ENCODE results near the gene AREG. TPM values are rescaled to one million over a fixed set of nuclear protein-coding genes. Genes with fewer than 3 reads are reported as not detected.
A peak's percentile ranks its signal among the peaks of the same experiment; 100 is the strongest.

The AREG gene
- total RNA-seq, 1 donor = 0.54 TPM

- no peak overlapping the region for H3K4me3 ChIP-seq (ENCODE audit: low read depth, low read length)
- DNase-seq (ENCODE audit: low read depth) = no peak
- TF ChIP-seq CTCF (IDR thresholded peaks at IDR 0.05; ENCODE audit: insufficient read depth, low read length) = no peak
These were observed 21.3 kb downstream of the AREG start for GRCh38 chr4:74466242-74466641.

- TF ChIP-seq CTCF (IDR thresholded peaks at IDR 0.05; ENCODE audit: insufficient read depth, low read length) = no peak
- no peak overlapping the region for H3K4me3 ChIP-seq (ENCODE audit: low read depth, low read length)
- DNase-seq (ENCODE audit: low read depth) = no peak
These were observed 26.3 kb downstream of the AREG start for GRCh38 chr4:74471264-74471663.

DNA sequence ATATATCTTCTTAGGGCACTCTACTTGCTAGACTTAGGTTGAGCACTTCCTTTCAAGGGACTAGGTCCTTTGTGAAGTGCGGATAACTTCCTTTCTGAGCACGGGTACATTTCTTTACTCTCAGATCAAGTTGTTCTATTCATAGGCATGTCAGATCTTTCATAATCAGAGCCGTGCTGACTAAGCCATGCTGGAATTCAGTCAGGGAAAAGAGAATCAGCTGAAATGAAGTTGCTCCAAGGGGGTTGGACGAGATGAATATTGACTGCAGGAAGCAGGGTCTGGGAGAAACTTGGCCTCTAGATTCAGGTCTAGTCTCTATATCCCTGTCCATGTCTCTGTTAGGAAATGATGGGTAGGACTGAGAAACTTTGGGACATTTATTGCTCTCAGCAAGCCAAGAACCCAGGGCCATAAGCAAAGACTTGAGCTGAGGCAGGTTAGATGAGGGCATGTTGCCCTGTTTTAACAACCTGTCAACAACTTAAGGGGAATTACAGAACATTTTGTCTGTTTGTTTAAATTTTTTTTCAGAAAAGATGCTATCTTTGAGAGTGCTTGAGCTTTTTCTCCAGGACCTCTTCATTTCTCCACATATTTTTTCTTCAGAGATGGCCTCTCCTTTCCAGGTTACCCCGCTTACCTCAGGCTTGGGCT lies 28.3 kb downstream of the AREG start:
- DNase-seq (ENCODE audit: low read depth) = peak; percentile 87
- no peak overlapping the region for H3K4me3 ChIP-seq (ENCODE audit: low read depth, low read length)
- no peak for TF ChIP-seq CTCF (IDR thresholded peaks at IDR 0.05; ENCODE audit: insufficient read depth, low read length)

DNA sequence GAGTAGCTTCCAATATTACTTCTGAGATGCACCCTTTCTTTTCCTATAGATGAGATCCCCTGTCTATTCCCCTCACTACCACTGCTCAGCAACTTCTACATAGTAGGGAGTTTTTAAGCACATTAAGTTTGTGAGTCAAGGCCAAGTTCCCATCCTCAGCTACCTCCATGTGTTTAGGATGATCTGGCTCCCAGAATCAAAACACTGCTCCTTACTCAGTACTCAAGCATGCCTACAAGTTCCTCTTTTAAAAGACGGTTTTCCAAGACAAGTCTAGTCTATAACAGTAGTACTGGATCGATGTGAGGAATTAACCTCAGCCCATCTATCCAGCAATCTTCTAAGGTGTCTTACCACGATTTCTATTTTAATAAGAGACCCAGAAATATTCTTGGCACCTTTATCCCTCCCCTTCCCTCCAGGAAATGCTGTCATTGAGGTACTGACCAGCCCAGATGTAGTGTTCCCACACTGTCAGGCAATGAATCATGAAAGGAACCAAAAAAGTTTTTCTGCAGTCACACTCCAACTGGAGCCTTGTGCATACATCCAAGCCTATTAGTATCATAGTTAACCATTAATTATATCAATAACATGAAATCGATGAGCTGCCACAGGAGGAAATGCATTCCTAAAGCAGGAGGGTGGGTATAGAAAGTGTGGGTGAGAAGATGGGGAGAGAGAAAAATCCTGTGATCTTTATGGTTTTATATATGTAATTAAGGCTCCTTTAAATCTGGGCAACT lies 29.6 kb downstream of the AREG start:
- peak; percentile 19 for DNase-seq (ENCODE audit: low read depth)

GRCh38 chr4:74475091-74475800 lies 30.3 kb downstream of the AREG start:
- no peak for TF ChIP-seq CTCF (IDR thresholded peaks at IDR 0.05; ENCODE audit: insufficient read depth, low read length)
- no peak overlapping the region for H3K4me3 ChIP-seq (ENCODE audit: low read depth, low read length)
- DNase-seq (ENCODE audit: low read depth) = no peak

More for the DNA sequence above, 29.6 kb downstream of the AREG start:
- TF ChIP-seq CTCF (IDR thresholded peaks at IDR 0.05; ENCODE audit: insufficient read depth, low read length) = no peak
- H3K4me3 ChIP-seq (ENCODE audit: low read depth, low read length) = no peak overlapping the region

DNA sequence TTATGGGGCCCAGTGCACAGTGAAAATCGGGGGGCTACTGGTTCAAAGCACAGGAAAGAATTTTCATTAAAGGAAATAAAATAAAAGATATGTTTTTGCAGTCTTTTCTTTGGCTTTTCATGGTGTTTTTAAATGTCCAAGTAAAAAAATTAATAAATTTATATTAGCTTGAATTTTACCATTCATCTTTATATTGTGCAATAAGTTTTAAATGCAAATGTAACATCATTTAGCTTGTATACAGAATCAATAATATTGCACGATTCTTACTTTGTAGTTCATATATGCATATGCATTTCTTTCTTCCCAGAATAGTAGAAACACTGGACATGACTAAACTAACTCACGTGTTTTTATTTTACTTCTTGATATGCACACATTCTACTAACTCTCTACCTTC lies 31.0 kb downstream of the AREG start:
- no peak for TF ChIP-seq CTCF (IDR thresholded peaks at IDR 0.05; ENCODE audit: insufficient read depth, low read length)
- no peak overlapping the region for H3K4me3 ChIP-seq (ENCODE audit: low read depth, low read length)
- DNase-seq (ENCODE audit: low read depth) = no peak
